Right hindlimb (tissue), 1 donor: ENCODE measurements around the gene ZNF324B.
A peak's percentile ranks its signal among the peaks of the same experiment; 100 is the strongest.
"Not testable (repeated sequence)": the region's sequence is repeated elsewhere in the genome, so short reads cannot be mapped to it uniquely, and the experiment has no call there.

ENCODE experiments used
- DNase-seq: peaks from one replicate; pipeline ENCODE4 v3.0.0-alpha.2; 2018

The ZNF324B gene

GRCh38 chr19:58455306-58455705, 3.9 kb downstream of the ZNF324B start:
- no peak for DNase-seq

GRCh38 chr19:58456111-58456510, 4.7 kb downstream of the ZNF324B start:
- DNase-seq: no peak

GRCh38 chr19:58460039-58460438, 8.6 kb downstream of the ZNF324B start:
- DNase-seq: no peak

GRCh38 chr19:58466089-58466759, 14.8 kb downstream of the ZNF324B start:
- DNase-seq: no peak

- peak; percentile 98 for DNase-seq
Measured at GRCh38 chr19:58466760-58467589, 15.6 kb downstream of the ZNF324B start, which contains the start of gene ZNF324. TSS of gene ZNF324 (plus strand) at chr19:58467080. CDS start at chr19:58469186, 2,106 bp downstream.

- no peak for DNase-seq
Measured at GRCh38 chr19:58468216-58468839, 16.9 kb downstream of the ZNF324B start.

GRCh38 chr19:58469241-58470013, 18.0 kb downstream of the ZNF324B start:
- DNase-seq: no peak

- DNase-seq: not testable (repeated sequence)
Measured at GRCh38 chr19:58470837-58471543, 19.6 kb downstream of the ZNF324B start.

GRCh38 chr19:58471736-58472135, 20.3 kb downstream of the ZNF324B start:
- DNase-seq: no peak

GRCh38 chr19:58473775-58474174, 22.4 kb downstream of the ZNF324B start:
- DNase-seq: no peak

- no peak for DNase-seq
Measured at GRCh38 chr19:58474291-58474996, 23.0 kb downstream of the ZNF324B start.

- DNase-seq: no peak
Measured at GRCh38 chr19:58474997-58475713, 23.7 kb downstream of the ZNF324B start.

- DNase-seq: peak; percentile 98
Measured at GRCh38 chr19:58475714-58476497, 24.5 kb downstream of the ZNF324B start, which contains the start of gene ZNF446. TSS of gene ZNF446 (plus strand) at chr19:58476352. CDS start at chr19:58477219, 867 bp downstream.

- DNase-seq: no peak
Measured at GRCh38 chr19:58476498-58477015, 25.1 kb downstream of the ZNF324B start.

- no peak for DNase-seq
Measured at GRCh38 chr19:58477130-58477529, 25.7 kb downstream of the ZNF324B start.

- DNase-seq: no peak
Measured at GRCh38 chr19:58477871-58478270, 26.4 kb downstream of the ZNF324B start.

- DNase-seq: no peak
Measured at GRCh38 chr19:58479303-58479702, 27.9 kb downstream of the ZNF324B start.

GRCh38 chr19:58479736-58480480, 28.5 kb downstream of the ZNF324B start:
- DNase-seq: no peak

GRCh38 chr19:58480481-58480830, 29.0 kb downstream of the ZNF324B start:
- DNase-seq: no peak
